ENCODE results near the gene SLC2A9.

DNA sequence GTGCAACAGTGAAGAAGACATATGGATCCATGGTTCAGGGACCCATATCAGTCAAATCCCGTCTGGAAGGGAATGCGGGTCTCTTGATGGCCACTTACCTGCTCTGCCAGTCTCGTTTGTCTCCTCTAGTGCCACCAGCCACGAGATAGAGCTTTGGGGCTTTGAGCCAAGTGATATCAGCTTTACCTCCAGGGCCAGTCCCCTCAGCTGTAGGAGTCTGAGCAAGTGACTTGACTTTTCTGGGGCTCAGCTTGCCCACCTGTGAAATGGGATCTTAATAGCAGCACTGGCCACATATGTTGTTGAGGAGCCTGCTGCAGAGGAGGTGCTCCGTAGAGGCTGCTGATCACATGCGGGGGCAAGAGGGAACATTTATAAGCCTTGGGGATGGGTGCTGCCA lies 1.2 kb downstream of the SLC2A9 start:
- TF ChIP-seq, protein P1, sequence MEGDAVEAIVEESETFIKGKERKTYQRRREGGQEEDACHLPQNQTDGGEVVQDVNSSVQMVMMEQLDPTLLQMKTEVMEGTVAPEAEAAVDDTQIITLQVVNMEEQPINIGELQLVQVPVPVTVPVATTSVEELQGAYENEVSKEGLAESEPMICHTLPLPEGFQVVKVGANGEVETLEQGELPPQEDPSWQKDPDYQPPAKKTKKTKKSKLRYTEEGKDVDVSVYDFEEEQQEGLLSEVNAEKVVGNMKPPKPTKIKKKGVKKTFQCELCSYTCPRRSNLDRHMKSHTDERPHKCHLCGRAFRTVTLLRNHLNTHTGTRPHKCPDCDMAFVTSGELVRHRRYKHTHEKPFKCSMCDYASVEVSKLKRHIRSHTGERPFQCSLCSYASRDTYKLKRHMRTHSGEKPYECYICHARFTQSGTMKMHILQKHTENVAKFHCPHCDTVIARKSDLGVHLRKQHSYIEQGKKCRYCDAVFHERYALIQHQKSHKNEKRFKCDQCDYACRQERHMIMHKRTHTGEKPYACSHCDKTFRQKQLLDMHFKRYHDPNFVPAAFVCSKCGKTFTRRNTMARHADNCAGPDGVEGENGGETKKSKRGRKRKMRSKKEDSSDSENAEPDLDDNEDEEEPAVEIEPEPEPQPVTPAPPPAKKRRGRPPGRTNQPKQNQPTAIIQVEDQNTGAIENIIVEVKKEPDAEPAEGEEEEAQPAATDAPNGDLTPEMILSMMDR (conservative IDR thresholded peaks at IDR 0.05; ENCODE audit: low read length): no peak
- TF ChIP-seq EZH2phosphoT487 (IDR thresholded peaks at IDR 0.05; ENCODE audit: borderline replicate concordance, low read depth, low read length): no peak

Measured in OCI-LY7 (cell line).